ENCODE results near the gene CCR8. TPM values are rescaled to one million over a fixed set of nuclear protein-coding genes. Genes with fewer than 3 reads are reported as not detected.

Gene CCR8
- total RNA-seq, 2 donors from 2014 or later = not detected

GRCh38 chr3:39295184-39295775 lies 34.2 kb upstream of the CCR8 start:
- DNase-seq (ENCODE audit: low spot score) (no peak), ATAC-seq (ENCODE audit: insufficient number of reproducible peaks, low FRiP score, low read depth) (no peak)
- peaks cover 11% of the 10 kb centered on the region for H3K9me3 ChIP-seq
- H3K4me1 ChIP-seq (ENCODE audit: control insufficient read depth in 1 of 2, low read depth in 2 of 2) = no peaks in the 10 kb centered on the region
- no peak for TF ChIP-seq CTCF (IDR thresholded peaks at IDR 0.05)
- no peaks in the 10 kb centered on the region for H3K36me3 ChIP-seq
- no peak overlapping the region for H3K4me3 ChIP-seq
- H3K27me3 ChIP-seq (replicated peaks; ENCODE audit: insufficient read depth) = no peaks in the 10 kb centered on the region
- no peak overlapping the region for H3K27ac ChIP-seq

GRCh38 chr3:39296197-39297077 lies 33.1 kb upstream of the CCR8 start:
- no peak for TF ChIP-seq CTCF (IDR thresholded peaks at IDR 0.05)
- Histone ChIP-seq H3K36me3 (no peaks in the 10 kb centered on the region), H3K4me3 (no peak overlapping the region), H3K27me3 (replicated peaks; ENCODE audit: insufficient read depth) (no peaks in the 10 kb centered on the region), H3K4me1 (ENCODE audit: control insufficient read depth in 1 of 2, low read depth in 2 of 2) (no peaks in the 10 kb centered on the region), H3K27ac (no peak overlapping the region), H3K9me3 (peaks cover 16% of the 10 kb centered on the region)
- no peak for ATAC-seq (ENCODE audit: insufficient number of reproducible peaks, low FRiP score, low read depth)
- DNase-seq (ENCODE audit: low spot score) = no peak

DNA sequence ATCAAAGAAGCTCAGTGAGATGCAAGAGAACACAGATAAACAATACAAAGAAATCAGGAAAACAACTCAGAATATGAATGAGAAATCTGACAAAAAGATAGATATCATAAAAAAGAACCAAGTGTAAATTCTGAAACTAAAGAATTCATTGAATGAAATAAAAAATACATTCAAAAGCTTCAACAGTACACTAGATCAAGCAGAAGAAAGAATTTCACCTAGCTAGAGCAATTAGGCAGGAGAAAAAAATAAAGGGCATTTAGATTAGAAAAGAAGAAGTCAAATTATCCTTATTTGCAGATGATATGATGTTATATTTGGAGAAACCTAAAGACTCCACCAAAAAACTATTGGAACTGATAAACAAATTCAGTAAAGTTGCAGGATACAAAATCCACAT lies 30.2 kb upstream of the CCR8 start:
- Histone ChIP-seq H3K27me3 (replicated peaks; ENCODE audit: insufficient read depth) (no peaks in the 10 kb centered on the region), H3K27ac (no peak overlapping the region), H3K4me3 (no peak overlapping the region), H3K36me3 (no peaks in the 10 kb centered on the region), H3K4me1 (ENCODE audit: control insufficient read depth in 1 of 2, low read depth in 2 of 2) (no peaks in the 10 kb centered on the region), H3K9me3 (peaks cover 22% of the 10 kb centered on the region)
- DNase-seq (ENCODE audit: low spot score) = no peak
- no peak for ATAC-seq (ENCODE audit: insufficient number of reproducible peaks, low FRiP score, low read depth)
- no peak for TF ChIP-seq CTCF (IDR thresholded peaks at IDR 0.05)

DNA sequence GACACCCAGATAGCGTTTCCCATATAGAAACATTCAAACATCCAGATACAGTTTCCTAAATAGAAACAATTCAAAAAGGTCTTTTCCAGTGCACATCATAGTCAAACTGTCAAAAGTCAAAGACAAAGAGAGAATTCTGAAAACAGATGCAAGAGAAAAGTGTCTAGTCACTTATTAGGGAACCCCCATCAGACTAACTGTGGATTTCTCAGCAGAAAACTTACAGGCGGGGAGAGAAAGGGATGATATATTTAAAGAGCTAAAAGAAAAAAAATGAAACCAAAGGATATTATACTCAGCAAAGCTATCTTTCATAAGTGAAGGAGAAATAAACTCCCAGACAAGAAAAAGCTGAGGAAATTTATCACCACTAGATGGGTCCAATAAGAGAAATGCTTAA lies 27.3 kb upstream of the CCR8 start:
- Histone ChIP-seq H3K4me1 (ENCODE audit: control insufficient read depth in 1 of 2, low read depth in 2 of 2) (no peaks in the 10 kb centered on the region), H3K9me3 (peaks cover 22% of the 10 kb centered on the region)
- TF ChIP-seq CTCF (IDR thresholded peaks at IDR 0.05) = no peak

DNA sequence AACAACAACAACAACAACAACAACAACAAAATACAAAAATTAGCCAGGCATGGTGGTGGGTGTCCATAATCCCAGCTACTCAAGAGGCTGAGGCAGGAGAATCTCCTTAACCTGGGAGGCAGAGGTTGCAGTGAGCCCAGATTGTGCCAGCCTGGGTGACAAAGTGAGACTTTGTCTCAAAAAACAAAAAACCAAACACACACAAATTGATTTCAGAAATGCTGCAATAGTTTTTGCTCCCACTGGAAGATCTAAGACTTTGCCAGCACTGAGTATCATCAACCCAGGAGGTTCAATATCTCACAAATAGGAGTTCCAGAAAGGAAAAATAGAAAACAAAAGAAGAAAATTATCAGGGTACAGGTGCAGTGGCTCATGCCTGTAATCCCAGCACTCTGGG lies 16.2 kb upstream of the CCR8 start:
- no peaks in the 10 kb centered on the region for H3K9me3 ChIP-seq
- H3K27ac ChIP-seq = no peak overlapping the region
- no peaks in the 10 kb centered on the region for H3K27me3 ChIP-seq (replicated peaks; ENCODE audit: insufficient read depth)
- no peaks in the 10 kb centered on the region for H3K4me1 ChIP-seq (ENCODE audit: control insufficient read depth in 1 of 2, low read depth in 2 of 2)
- TF ChIP-seq CTCF (IDR thresholded peaks at IDR 0.05) = no peak
- DNase-seq (ENCODE audit: low spot score) (no peak), ATAC-seq (ENCODE audit: insufficient number of reproducible peaks, low FRiP score, low read depth) (no peak)
- H3K36me3 ChIP-seq = no peaks in the 10 kb centered on the region
- no peak overlapping the region for H3K4me3 ChIP-seq

More for the DNA sequence above, 27.3 kb upstream of the CCR8 start:
- no peak overlapping the region for H3K27ac ChIP-seq
- DNase-seq (ENCODE audit: low spot score) = no peak
- ATAC-seq (ENCODE audit: insufficient number of reproducible peaks, low FRiP score, low read depth) = no peak
- no peaks in the 10 kb centered on the region for H3K36me3 ChIP-seq
- H3K27me3 ChIP-seq (replicated peaks; ENCODE audit: insufficient read depth) = no peaks in the 10 kb centered on the region
- no peak overlapping the region for H3K4me3 ChIP-seq

Measured in thoracic aorta (tissue), 2 donors.